ENCODE measurements around the gene MAJIN. TPM values are rescaled to one million over a fixed set of nuclear protein-coding genes. Genes with fewer than 3 reads are reported as not detected.

The MAJIN gene
- total RNA-seq, 1 donor = not detected

DNA sequence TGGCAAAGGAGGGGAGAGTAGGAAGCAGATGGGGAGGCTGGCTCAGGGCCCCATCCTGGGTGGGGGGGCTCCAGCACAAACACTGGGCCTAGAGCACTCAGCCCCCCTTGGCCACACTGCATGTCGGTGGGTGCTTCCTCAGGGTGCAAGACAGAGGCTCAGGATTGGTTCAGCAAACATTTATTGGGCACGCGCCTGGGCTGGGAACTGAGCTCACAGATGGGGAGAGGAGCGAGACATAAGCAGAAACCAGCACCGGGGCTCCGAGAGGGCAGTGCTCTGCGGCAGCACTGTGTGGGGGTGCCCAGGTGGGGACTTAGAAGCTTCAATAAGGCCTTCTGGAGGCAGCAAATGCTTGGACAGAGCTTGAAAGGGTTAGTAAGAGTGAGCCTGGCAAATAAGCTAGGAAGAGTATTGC is 81.4 kb downstream of the MAJIN start:
- TF ChIP-seq, protein P1, sequence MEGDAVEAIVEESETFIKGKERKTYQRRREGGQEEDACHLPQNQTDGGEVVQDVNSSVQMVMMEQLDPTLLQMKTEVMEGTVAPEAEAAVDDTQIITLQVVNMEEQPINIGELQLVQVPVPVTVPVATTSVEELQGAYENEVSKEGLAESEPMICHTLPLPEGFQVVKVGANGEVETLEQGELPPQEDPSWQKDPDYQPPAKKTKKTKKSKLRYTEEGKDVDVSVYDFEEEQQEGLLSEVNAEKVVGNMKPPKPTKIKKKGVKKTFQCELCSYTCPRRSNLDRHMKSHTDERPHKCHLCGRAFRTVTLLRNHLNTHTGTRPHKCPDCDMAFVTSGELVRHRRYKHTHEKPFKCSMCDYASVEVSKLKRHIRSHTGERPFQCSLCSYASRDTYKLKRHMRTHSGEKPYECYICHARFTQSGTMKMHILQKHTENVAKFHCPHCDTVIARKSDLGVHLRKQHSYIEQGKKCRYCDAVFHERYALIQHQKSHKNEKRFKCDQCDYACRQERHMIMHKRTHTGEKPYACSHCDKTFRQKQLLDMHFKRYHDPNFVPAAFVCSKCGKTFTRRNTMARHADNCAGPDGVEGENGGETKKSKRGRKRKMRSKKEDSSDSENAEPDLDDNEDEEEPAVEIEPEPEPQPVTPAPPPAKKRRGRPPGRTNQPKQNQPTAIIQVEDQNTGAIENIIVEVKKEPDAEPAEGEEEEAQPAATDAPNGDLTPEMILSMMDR (IDR thresholded peaks at IDR 0.05; ENCODE audit: insufficient read depth, low read depth, low read length) = no peak
- DNase-seq (ENCODE audit: low read depth) = no peak
- H3K4me3 ChIP-seq (ENCODE audit: low read depth, low read length) = no peak overlapping the region

DNA sequence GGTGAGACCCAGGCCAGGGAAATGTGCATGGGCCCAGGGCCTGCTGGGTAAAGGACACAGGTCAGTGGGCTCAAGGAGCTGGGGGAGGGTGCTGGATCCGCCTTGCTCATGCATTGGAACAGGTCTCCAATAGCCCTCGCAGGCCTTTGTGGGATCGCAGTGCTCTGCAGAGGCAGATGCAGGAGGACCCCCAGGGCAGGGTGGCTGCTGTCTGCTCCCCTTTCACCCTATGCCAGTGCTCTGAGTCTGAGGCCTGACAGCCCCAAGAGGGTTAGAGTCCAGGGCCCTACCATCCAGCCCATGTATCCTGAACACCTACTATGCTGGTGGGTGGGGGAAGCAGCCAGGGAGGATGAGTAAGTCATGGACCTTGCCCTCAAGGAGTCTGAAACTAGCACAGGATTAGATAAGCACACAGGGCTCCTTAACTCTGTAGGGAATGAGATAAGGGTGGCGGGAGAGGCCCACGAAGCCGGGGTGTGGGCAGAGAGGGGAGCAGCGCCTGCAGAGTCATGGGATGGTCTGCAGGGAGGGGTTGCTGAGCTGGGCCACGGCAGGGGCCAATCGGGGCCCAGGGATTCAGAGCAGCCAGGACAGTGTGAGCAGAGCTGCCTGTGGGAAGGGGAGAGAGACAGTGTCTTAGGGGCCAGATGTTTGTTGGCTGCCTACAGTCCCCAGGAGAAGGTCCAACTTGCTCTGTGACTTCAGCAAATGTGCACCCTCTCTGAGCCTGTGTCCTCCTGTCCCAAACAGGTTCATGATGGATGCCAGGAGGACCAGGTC is 83.0 kb downstream of the MAJIN start:
- DNase-seq (ENCODE audit: low read depth) = peak; percentile 82
- H3K4me3 ChIP-seq (ENCODE audit: low read depth, low read length) = no peak overlapping the region

DNA sequence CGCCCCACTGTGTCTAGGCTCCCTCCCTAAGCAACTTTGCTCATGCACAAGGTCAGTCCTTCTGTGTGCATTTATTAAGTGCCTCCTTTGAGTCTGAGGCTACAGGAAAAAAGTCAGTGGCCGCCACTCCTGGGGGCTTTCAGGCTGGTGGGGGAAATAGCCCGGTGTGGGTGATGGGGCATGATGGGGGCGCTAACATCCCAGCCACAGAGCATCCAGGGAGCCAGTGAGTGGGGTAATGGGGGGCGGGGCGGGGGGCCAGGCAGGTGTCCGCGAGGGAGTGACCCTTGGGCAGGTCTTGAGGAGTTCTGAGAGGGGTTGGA is 83.5 kb downstream of the MAJIN start:
- TF ChIP-seq, protein P1 (IDR thresholded peaks at IDR 0.05; ENCODE audit: insufficient read depth, low read depth, low read length) = no peak
- no peak overlapping the region for H3K4me3 ChIP-seq (ENCODE audit: low read depth, low read length)
- no peak for DNase-seq (ENCODE audit: low read depth)

More for the DNA sequence above, 83.0 kb downstream of the MAJIN start:
- TF ChIP-seq, protein P1 (IDR thresholded peaks at IDR 0.05; ENCODE audit: insufficient read depth, low read depth, low read length) = no peak

Small RNA genes within 50 kb of the gene (small RNA-seq; reads per million reads assigned to genes)
- gene MIR6749 (not detected), gene MIR6750 (not detected), gene MIR6879 (not detected)

Other genes with a start within 250 kb of the MAJIN start
- 2.6 and 5.2 TPM in 2 replicates for gene NRXN2, start 248.9 kb downstream of the MAJIN start, total RNA-seq
- 10.3 and 12.5 TPM in 2 replicates for gene RASGRP2, start 228.0 kb downstream of the MAJIN start, total RNA-seq
- 0.64 and 1.7 TPM in 2 replicates for gene PYGM, start 212.1 kb downstream of the MAJIN start, total RNA-seq
- gene SF1, start 193.6 kb downstream of the MAJIN start, total RNA-seq = 95.3 and 95.9 TPM in 2 replicates
- gene MAP4K2, start 168.9 kb downstream of the MAJIN start, total RNA-seq = 10.8 and 16.4 TPM in 2 replicates
- 13.5 and 17.7 TPM in 2 replicates for gene MEN1, start 161.6 kb downstream of the MAJIN start, total RNA-seq
- under 0.01 TPM in 2 replicates for gene CDC42BPG, start 127.5 kb downstream of the MAJIN start, total RNA-seq
- gene EHD1, start 93.5 kb downstream of the MAJIN start, total RNA-seq = 80.2 and 93.7 TPM in 2 replicates
- 12.1 and 13.2 TPM in 2 replicates for gene ATG2A, start 54.9 kb downstream of the MAJIN start, total RNA-seq
- 11.6 and 14.2 TPM in 2 replicates for gene PPP2R5B, start 47.4 kb downstream of the MAJIN start, total RNA-seq
- not detected in 2 replicates for gene GPHA2, start 36.2 kb downstream of the MAJIN start, total RNA-seq
- 0.86 and 1.3 TPM in 2 replicates for gene BATF2, start 24.9 kb upstream of the MAJIN start, total RNA-seq
- 44.5 and 73.4 TPM in 2 replicates for gene ARL2, start 42.1 kb upstream of the MAJIN start, total RNA-seq
- gene SNX15, start 55.3 kb upstream of the MAJIN start, total RNA-seq = 12.5 and 14.5 TPM in 2 replicates
- gene SAC3D1, start 69.1 kb upstream of the MAJIN start, total RNA-seq = 10.4 and 13.5 TPM in 2 replicates
- 23.7 and 27.4 TPM in 2 replicates for gene NAALADL1, start 86.4 kb upstream of the MAJIN start, total RNA-seq
- 7.4 and 15.5 TPM in 2 replicates for gene CDCA5, start 111.9 kb upstream of the MAJIN start, total RNA-seq
- gene ZFPL1, start 112.1 kb upstream of the MAJIN start, total RNA-seq = 28.9 and 46.7 TPM in 2 replicates
- gene VPS51, start 124.1 kb upstream of the MAJIN start, total RNA-seq = 104 and 169 TPM in 2 replicates
- 31.6 and 45.8 TPM in 2 replicates for gene TM7SF2, start 139.8 kb upstream of the MAJIN start, total RNA-seq
- 11.2 and 15.1 TPM in 2 replicates for gene ZNHIT2, start 145.6 kb upstream of the MAJIN start, total RNA-seq
- 137 and 279 TPM in 2 replicates for gene FAU, start 150.0 kb upstream of the MAJIN start, total RNA-seq
- 41.2 and 54.4 TPM in 2 replicates for gene MRPL49, start 150.2 kb upstream of the MAJIN start, total RNA-seq
- gene SYVN1, start 162.4 kb upstream of the MAJIN start, total RNA-seq = 13.0 and 13.5 TPM in 2 replicates
- not detected in 2 replicates for gene SPDYC, start 198.1 kb upstream of the MAJIN start, total RNA-seq
- 123 and 133 TPM in 2 replicates for gene CAPN1, start 209.8 kb upstream of the MAJIN start, total RNA-seq